Measurements from ENCODE around the gene PGAM1.

The PGAM1 gene

DNA sequence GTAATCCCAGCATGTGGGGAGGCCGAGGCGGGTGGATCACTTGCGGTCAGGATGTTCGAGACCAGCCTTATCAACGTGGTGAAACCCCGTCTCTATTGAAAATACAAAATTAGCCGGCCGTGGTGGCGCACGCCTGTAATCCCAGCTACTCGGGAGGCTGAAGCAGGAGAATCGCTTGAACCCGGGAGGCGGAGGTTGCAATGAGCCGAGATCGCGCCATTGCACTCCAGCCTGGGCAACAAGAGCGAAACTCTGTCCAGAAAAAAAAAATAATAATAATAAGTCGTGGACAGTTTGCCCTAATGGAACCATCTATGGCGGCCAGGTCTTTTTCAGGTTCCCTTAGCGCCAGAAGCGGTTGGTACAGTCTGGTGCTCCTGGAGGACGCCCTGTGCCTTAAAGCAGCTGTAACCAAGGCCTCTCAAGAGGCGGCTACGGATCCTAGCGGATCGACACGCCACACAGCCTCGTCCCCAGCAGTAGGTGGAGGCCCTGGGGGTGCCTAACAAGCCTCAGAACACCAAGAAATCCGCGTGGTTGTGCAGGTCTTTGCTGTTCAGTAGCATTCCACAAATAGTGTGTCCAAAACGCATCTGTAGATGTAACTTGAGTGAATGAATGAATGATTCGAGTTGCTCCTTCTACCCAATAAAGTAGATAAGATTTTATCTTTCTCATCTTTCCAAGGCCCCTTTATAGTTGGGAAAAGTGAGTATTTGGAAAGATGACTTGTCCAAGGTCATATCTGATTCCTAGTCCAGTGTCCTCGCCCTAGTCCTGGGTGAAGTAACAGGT is 982 bp downstream of the PGAM1 start:
- no peak for TF ChIP-seq EZH2 (IDR thresholded peaks at IDR 0.05; ENCODE audit: borderline replicate concordance, low read length)
- TF ChIP-seq, protein P1, sequence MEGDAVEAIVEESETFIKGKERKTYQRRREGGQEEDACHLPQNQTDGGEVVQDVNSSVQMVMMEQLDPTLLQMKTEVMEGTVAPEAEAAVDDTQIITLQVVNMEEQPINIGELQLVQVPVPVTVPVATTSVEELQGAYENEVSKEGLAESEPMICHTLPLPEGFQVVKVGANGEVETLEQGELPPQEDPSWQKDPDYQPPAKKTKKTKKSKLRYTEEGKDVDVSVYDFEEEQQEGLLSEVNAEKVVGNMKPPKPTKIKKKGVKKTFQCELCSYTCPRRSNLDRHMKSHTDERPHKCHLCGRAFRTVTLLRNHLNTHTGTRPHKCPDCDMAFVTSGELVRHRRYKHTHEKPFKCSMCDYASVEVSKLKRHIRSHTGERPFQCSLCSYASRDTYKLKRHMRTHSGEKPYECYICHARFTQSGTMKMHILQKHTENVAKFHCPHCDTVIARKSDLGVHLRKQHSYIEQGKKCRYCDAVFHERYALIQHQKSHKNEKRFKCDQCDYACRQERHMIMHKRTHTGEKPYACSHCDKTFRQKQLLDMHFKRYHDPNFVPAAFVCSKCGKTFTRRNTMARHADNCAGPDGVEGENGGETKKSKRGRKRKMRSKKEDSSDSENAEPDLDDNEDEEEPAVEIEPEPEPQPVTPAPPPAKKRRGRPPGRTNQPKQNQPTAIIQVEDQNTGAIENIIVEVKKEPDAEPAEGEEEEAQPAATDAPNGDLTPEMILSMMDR (IDR thresholded peaks at IDR 0.05; ENCODE audit: low read length) = no peak

DNA sequence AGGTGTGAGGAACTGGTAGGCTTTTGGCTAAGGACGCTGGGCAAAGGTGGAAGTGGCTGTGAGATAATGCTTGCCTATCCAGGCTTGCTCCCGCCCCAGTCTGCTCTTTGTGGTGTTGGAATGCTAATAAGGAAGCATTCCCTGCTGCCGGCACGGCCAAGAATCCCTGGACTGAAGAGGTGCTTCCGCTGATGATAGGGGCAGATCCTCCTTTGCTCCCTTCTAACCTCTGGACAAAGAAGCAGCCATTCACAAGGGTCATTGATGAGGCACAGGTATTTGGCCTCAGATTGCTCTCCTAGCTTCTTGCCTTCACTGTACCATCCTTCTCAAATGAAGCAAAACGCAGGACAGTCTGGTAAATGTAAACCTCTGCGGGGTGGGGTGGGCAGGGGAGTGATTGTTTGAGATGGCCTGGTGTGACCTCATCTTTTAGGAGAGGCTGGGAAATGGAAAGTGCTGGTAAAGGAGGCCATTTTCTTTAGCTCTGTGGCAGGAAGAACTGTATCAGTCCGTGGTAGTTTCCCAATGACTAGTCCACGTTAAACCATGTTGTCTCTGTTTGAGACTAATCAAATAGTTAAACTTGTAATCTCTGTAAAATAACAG is 1.7 kb downstream of the PGAM1 start:
- Histone ChIP-seq H3K4me1 (ENCODE audit: insufficient read depth, low read length, severe bottlenecking) (peaks cover 24% of the 10 kb centered on the region), H2AFZ (ENCODE audit: low read length) (no peak overlapping the region), H3K27ac (ENCODE audit: low read depth, low read length, poor library complexity, severe bottlenecking) (peak overlapping the region; percentile 79), H3K9me2 (ENCODE audit: low read depth, low read length) (no peaks in the 10 kb centered on the region), H3K9me3 (ENCODE audit: low read length) (no peaks in the 10 kb centered on the region), H3K36me3 (ENCODE audit: insufficient read depth, low read length) (peaks cover 46% of the 10 kb centered on the region), H3K79me2 (ENCODE audit: insufficient read depth, low read length) (peaks cover 30% of the 10 kb centered on the region), H3K27me3 (ENCODE audit: insufficient read depth, low read length) (no peaks in the 10 kb centered on the region), H4K20me1 (ENCODE audit: insufficient read depth, low read length) (no peaks in the 10 kb centered on the region), H3K9ac (ENCODE audit: low read length) (peak overlapping the region; percentile 99), H3K4me2 (ENCODE audit: low read length) (peak overlapping the region; percentile 99), H3K4me3 (ENCODE audit: low read depth, low read length, poor library complexity, severe bottlenecking) (peak overlapping the region; percentile 100), H3F3A (ENCODE audit: insufficient read depth, low read length) (no peaks in the 10 kb centered on the region)
- TF ChIP-seq, protein P1 (IDR thresholded peaks at IDR 0.05; ENCODE audit: low read length) = no peak
- TF ChIP-seq EZH2 (IDR thresholded peaks at IDR 0.05; ENCODE audit: borderline replicate concordance, low read length) = no peak

More for the DNA sequence above, 982 bp downstream of the PGAM1 start:
- no peaks in the 10 kb centered on the region for H3F3A ChIP-seq (ENCODE audit: insufficient read depth, low read length)
- H3K27me3 ChIP-seq (ENCODE audit: insufficient read depth, low read length) = no peaks in the 10 kb centered on the region
- peaks cover 30% of the 10 kb centered on the region for H3K79me2 ChIP-seq (ENCODE audit: insufficient read depth, low read length)
- peaks cover 44% of the 10 kb centered on the region for H3K36me3 ChIP-seq (ENCODE audit: insufficient read depth, low read length)
- no peaks in the 10 kb centered on the region for H3K9me2 ChIP-seq (ENCODE audit: low read depth, low read length)
- H4K20me1 ChIP-seq (ENCODE audit: insufficient read depth, low read length) = no peaks in the 10 kb centered on the region
- H3K4me1 ChIP-seq (ENCODE audit: insufficient read depth, low read length, severe bottlenecking) = peaks cover 24% of the 10 kb centered on the region
- peak overlapping the region; percentile 99 for H3K9ac ChIP-seq (ENCODE audit: low read length)
- no peaks in the 10 kb centered on the region for H3K9me3 ChIP-seq (ENCODE audit: low read length)
- H3K27ac ChIP-seq (ENCODE audit: low read depth, low read length, poor library complexity, severe bottlenecking) = peak overlapping the region; percentile 79
- peak overlapping the region; percentile 99 for H3K4me2 ChIP-seq (ENCODE audit: low read length)
- H2AFZ ChIP-seq (ENCODE audit: low read length) = no peak overlapping the region
- peak overlapping the region; percentile 100 for H3K4me3 ChIP-seq (ENCODE audit: low read depth, low read length, poor library complexity, severe bottlenecking)

DNA sequence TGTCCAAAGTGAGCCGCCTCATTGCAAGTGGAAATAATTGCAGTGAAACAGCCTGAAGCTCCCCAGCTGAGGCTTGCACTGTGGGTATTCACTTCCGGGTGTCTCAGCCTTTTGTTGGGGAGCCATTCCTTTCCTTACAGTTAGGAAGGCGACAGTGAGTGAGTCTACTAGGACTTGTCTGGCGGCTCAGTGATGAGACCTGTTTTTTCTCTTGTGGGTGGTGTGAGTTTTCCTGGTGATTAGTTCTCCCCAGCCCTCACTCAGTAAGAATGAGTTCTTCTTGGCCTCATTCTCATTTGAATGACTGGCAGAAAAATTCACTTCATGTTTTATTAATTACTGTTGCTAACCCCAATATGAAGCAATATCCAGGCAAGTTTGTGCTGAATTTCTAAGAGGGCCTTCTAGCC is 2.6 kb downstream of the PGAM1 start:
- no peaks in the 10 kb centered on the region for H3K9me3 ChIP-seq (ENCODE audit: low read length)
- peaks cover 24% of the 10 kb centered on the region for H3K4me1 ChIP-seq (ENCODE audit: insufficient read depth, low read length, severe bottlenecking)
- H3F3A ChIP-seq (ENCODE audit: insufficient read depth, low read length) = no peaks in the 10 kb centered on the region
- H3K27ac ChIP-seq (ENCODE audit: low read depth, low read length, poor library complexity, severe bottlenecking) = peak overlapping the region; percentile 16
- H2AFZ ChIP-seq (ENCODE audit: low read length) = no peak overlapping the region
- H3K4me2 ChIP-seq (ENCODE audit: low read length) = peak overlapping the region; percentile 99
- H3K79me2 ChIP-seq (ENCODE audit: insufficient read depth, low read length) = peaks cover 30% of the 10 kb centered on the region
- peak overlapping the region; percentile 100 for H3K4me3 ChIP-seq (ENCODE audit: low read depth, low read length, poor library complexity, severe bottlenecking)
- H3K9me2 ChIP-seq (ENCODE audit: low read depth, low read length) = no peaks in the 10 kb centered on the region
- H3K36me3 ChIP-seq (ENCODE audit: insufficient read depth, low read length) = peaks cover 50% of the 10 kb centered on the region
- H3K27me3 ChIP-seq (ENCODE audit: insufficient read depth, low read length) = no peaks in the 10 kb centered on the region
- H4K20me1 ChIP-seq (ENCODE audit: insufficient read depth, low read length) = no peaks in the 10 kb centered on the region
- TF ChIP-seq EZH2 (IDR thresholded peaks at IDR 0.05; ENCODE audit: borderline replicate concordance, low read length) = no peak
- TF ChIP-seq, protein P1 (IDR thresholded peaks at IDR 0.05; ENCODE audit: low read length) = no peak
- H3K9ac ChIP-seq (ENCODE audit: low read length) = peak overlapping the region; percentile 99

All from OCI-LY1 (cell line).